HCT116 (cell line): ENCODE measurements around the gene MS4A15. TPM values are rescaled to one million over a fixed set of nuclear protein-coding genes. Genes with fewer than 3 reads are reported as not detected.

Experiments used
- ATAC-seq: fragments of 200-7000 bp; cut with Tn5 transposase; 2 replicates; pipeline ENCODE4 v1.9.1; 2020; ENCODE audit warnings: mild to moderate bottlenecking, moderate library complexity
- BruUV-seq: library from RNA; stranded (reverse); fragments of 400-500 nt; replicated peaks from 2 replicates; lab custom pipeline; 2021; lab: Mats Ljungman, UMichigan
- CTCF ChIA-PET: fragments of 300-600 bp; sonication (Branson Sonifier 250); formaldehyde crosslinking; loops from one replicate; lab custom pipeline; 2021; ENCODE audit warnings: antibody characterized with exemption; lab: Charles Lee
- POLR2A ChIA-PET: fragments of 300-600, 350-600 bp; sonication (Branson Sonifier 250); formaldehyde crosslinking; loops from one replicate; lab custom pipeline; 2021; ENCODE audit warnings: antibody characterized with exemption; lab: Charles Lee
- RAD21 ChIA-PET, 2 experiments: fragments of 300-600 bp; sonication (Branson Sonifier 250); formaldehyde crosslinking; loops; one replicate each; lab custom pipeline; 2023; ENCODE audit warnings: low total read pairs in 2 of 2; ENCODE audit not compliant: uncharacterized antibody in 2 of 2, unreplicated experiment in 2 of 2, low non-redundant PET in 1 of 2; lab: Charles Lee
- DNase-seq: peaks from one replicate; pipeline ENCODE4 v3.0.0-alpha.2; 2010; ENCODE audit warnings: low read depth, low spot score
- H2AFZ ChIP-seq: fragments of 200-600 bp; shearing (Covaris generic), sonication (generic); 2 replicates; pipeline ENCODE4 v1.6.1; 2017; ENCODE audit warnings: low read depth, mixed run types, mixed read lengths, antibody characterized with exemption, low read length; ENCODE audit not compliant: poor library complexity, severe bottlenecking
- H3K27ac ChIP-seq: 2 replicates; pipeline ENCODE4 v1.5.1; 2012; ENCODE audit warnings: low read depth, low read length
- H3K27me3 ChIP-seq: fragments of 200-600 bp; sonication (generic); 2 replicates; pipeline ENCODE4 v1.6.1; 2016; ENCODE audit warnings: mixed run types, low read length, mixed read lengths; ENCODE audit not compliant: insufficient read depth
- H3K36me3 ChIP-seq, 2 experiments: fragments of 200-500 bp in 1 of 2; fragments of 200-600 bp in 1 of 2; sonication (Bioruptor generic) in 1 of 2; sonication (generic) in 1 of 2; 2 replicates each; pipeline versions ENCODE4 v1.5.1 to v1.6.1; 2014 to 2016; ENCODE audit warnings: low read length in 2 of 2, inconsistent platforms in 1 of 2, mixed read lengths in 1 of 2, mixed run types in 1 of 2; ENCODE audit not compliant: insufficient read depth in 2 of 2, control insufficient read depth in 1 of 2
- H3K4me1 ChIP-seq, 2 experiments: fragments of 200-600 bp in 1 of 2; sonication (generic) in 1 of 2; 2 replicates each; pipeline versions ENCODE4 v1.5.1 to v1.6.1; 2012 to 2017; ENCODE audit warnings: low read length in 2 of 2, inconsistent platforms in 1 of 2, mild to moderate bottlenecking in 1 of 2, mixed read lengths in 1 of 2, mixed run types in 1 of 2, moderate library complexity in 1 of 2; ENCODE audit not compliant: insufficient read depth in 2 of 2, control insufficient read depth in 1 of 2
- H3K4me2 ChIP-seq: fragments of 200-600 bp; sonication (generic); 2 replicates; pipeline ENCODE4 v1.6.1; 2017; ENCODE audit warnings: mixed run types, low read length, mixed read lengths
- H3K4me3 ChIP-seq, 2 experiments: fragments of 200-600 bp in 1 of 2; sonication (generic) in 1 of 2; replicated peaks in 1 of 2; 2 replicates each; pipeline ENCODE4 v1.5.1; 2011 to 2016; ENCODE audit warnings: low read length in 2 of 2, control low read depth in 1 of 2, low read depth in 1 of 2, mild to moderate bottlenecking in 1 of 2, mixed read lengths in 1 of 2, mixed run types in 1 of 2
- H3K79me2 ChIP-seq: fragments of 200-600 bp; sonication (generic); 2 replicates; pipeline ENCODE4 v1.6.1; 2017; ENCODE audit warnings: mild to moderate bottlenecking, mixed run types, low read length, moderate library complexity, mixed read lengths; ENCODE audit not compliant: insufficient read depth
- H3K9ac ChIP-seq: fragments of 200-600 bp; sonication (generic); 2 replicates; pipeline ENCODE4 v1.6.1; 2016; ENCODE audit warnings: low read length, mixed read lengths
- H3K9me2 ChIP-seq: fragments of 200-600 bp; sonication (generic), shearing (Covaris generic); 2 replicates; pipeline ENCODE4 v1.6.1; 2017; ENCODE audit warnings: mixed run types, mild to moderate bottlenecking, moderate library complexity; ENCODE audit not compliant: insufficient read depth
- H3K9me3 ChIP-seq, 2 experiments: fragments of 200-500 bp in 1 of 2; fragments of 200-600 bp in 1 of 2; sonication (Bioruptor generic) in 1 of 2; sonication (generic) in 1 of 2; 2 replicates each; pipeline ENCODE4 v1.6.1; 2014 to 2017; ENCODE audit warnings: low read length in 2 of 2, mixed read lengths in 2 of 2, inconsistent platforms in 1 of 2, low read depth in 1 of 2, mild to moderate bottlenecking in 1 of 2, mixed run types in 1 of 2, moderate library complexity in 1 of 2; ENCODE audit not compliant: control insufficient read depth in 1 of 2, insufficient read depth in 1 of 2
- H4K20me1 ChIP-seq: fragments of 200-600 bp; sonication (generic), shearing (Covaris generic); 2 replicates; pipeline ENCODE4 v1.6.1; 2017; ENCODE audit warnings: mixed run types, mild to moderate bottlenecking, moderate library complexity; ENCODE audit not compliant: insufficient read depth
- CBX3 ChIP-seq: IDR thresholded peaks from 2 replicates; pipeline ENCODE4 v1.6.1; 2012; ENCODE audit warnings: low read depth
- EGR1 ChIP-seq: IDR thresholded peaks from 2 replicates; pipeline ENCODE4 v1.6.1; 2012; ENCODE audit warnings: low read depth
- FOSL1 ChIP-seq: IDR thresholded peaks from 2 replicates; pipeline ENCODE4 v1.6.1; 2012; ENCODE audit warnings: low read depth
- JUND ChIP-seq: IDR thresholded peaks from 2 replicates; pipeline ENCODE4 v1.6.1; 2012
- RAD21 ChIP-seq: IDR thresholded peaks from 2 replicates; pipeline ENCODE4 v1.6.1; 2012; ENCODE audit warnings: low read depth, mild to moderate bottlenecking
- SIN3A ChIP-seq: IDR thresholded peaks from 2 replicates; pipeline ENCODE4 v1.6.1; 2012; ENCODE audit warnings: low read depth
- SP1 ChIP-seq: IDR thresholded peaks from 2 replicates; pipeline ENCODE4 v1.6.1; 2012; ENCODE audit warnings: low read depth
- SRF ChIP-seq: IDR thresholded peaks from 2 replicates; pipeline ENCODE4 v1.6.1; 2012; ENCODE audit warnings: low read depth
- TCF7L2 ChIP-seq: IDR thresholded peaks from 2 replicates; pipeline ENCODE4 v1.7.0; 2011; ENCODE audit warnings: borderline replicate concordance, inconsistent platforms; ENCODE audit not compliant: insufficient read depth, insufficient read length; ENCODE audit errors: extremely low read depth
- ZNF274 ChIP-seq: fragments of 200-500 bp; sonication (Bioruptor generic); IDR thresholded peaks from 2 replicates; pipeline ENCODE4 v1.6.1; 2014; ENCODE audit warnings: mild to moderate bottlenecking, low read depth, low read length, inconsistent platforms
- intact Hi-C: fragments of 100-400 bp; cut with micrococcal nuclease; formaldehyde crosslinking; loops from 2 replicates; pipeline ENCODE4 v1.10.0; 2022
- total RNA-seq: library from RNA; stranded (reverse); gene quantifications from one replicate; pipeline ENCODE4 v1.2.1, GENCODE V29; 2021; ENCODE audit not compliant: unreplicated experiment
- TF ChIP-seq, protein P1 (sequence below): IDR thresholded peaks from 2 replicates; pipeline ENCODE4 v1.6.1; 2012; ENCODE audit warnings: low read depth
- TF ChIP-seq, protein P2 (sequence below): IDR thresholded peaks from 2 replicates; pipeline ENCODE4 v1.6.1; 2012
- TF ChIP-seq, protein P3 (sequence below): IDR thresholded peaks from 2 replicates; pipeline ENCODE4 v1.6.1; 2012
- TF ChIP-seq, protein P4 (sequence below), 3 experiments: fragments of 200-600 bp in 1 of 3; sonication (generic) in 1 of 3; IDR thresholded peaks in 2 of 3; conservative IDR thresholded peaks in 1 of 3; 2 replicates each; pipeline ENCODE4 v1.5.1; 2012 to 2017; ENCODE audit warnings: low read depth in 2 of 3, low read length in 2 of 3, antibody characterized with exemption in 1 of 3, borderline replicate concordance in 1 of 3, control low read depth in 1 of 3, mild to moderate bottlenecking in 1 of 3, mixed read lengths in 1 of 3, mixed run types in 1 of 3, moderate library complexity in 1 of 3; ENCODE audit not compliant: insufficient read depth in 1 of 3
- TF ChIP-seq, protein P5 (sequence below): IDR thresholded peaks from 2 replicates; pipeline ENCODE4 v1.6.1; 2011; ENCODE audit warnings: mild to moderate bottlenecking, low read length, moderate library complexity; ENCODE audit not compliant: insufficient replicate concordance; ENCODE audit errors: extremely low read depth

Gene MS4A15
- total RNA-seq, 1 experiment from 2014 or later: 1.5 TPM

DNA sequence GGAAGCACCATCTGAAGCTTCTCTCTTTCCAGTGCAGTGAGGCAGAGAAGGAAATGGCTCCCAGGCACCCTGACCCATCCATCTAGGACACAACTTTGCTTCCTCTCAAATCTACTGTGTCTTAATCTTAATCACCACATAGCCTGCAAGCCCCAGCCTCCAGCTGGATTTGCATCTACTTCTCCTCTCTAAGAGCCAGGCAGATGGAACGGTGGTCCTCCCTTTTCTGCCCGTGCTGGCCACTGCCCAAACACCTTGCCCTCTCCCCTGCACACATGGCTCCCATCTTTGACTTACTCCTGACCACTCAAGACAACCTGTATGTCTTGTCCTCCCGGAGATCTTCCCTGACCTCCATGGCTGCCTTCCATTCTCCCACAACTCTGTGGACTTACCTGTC, 35.9 kb downstream of the MS4A15 start:
- TF ChIP-seq CBX3 (no peak), TCF7L2 (no peak), EGR1 (no peak), SRF (no peak), JUND (no peak), FOSL1 (no peak), SP1 (no peak), ZNF274 (no peak), SIN3A (no peak), RAD21 (no peak)
- TF ChIP-seq, protein P1, sequence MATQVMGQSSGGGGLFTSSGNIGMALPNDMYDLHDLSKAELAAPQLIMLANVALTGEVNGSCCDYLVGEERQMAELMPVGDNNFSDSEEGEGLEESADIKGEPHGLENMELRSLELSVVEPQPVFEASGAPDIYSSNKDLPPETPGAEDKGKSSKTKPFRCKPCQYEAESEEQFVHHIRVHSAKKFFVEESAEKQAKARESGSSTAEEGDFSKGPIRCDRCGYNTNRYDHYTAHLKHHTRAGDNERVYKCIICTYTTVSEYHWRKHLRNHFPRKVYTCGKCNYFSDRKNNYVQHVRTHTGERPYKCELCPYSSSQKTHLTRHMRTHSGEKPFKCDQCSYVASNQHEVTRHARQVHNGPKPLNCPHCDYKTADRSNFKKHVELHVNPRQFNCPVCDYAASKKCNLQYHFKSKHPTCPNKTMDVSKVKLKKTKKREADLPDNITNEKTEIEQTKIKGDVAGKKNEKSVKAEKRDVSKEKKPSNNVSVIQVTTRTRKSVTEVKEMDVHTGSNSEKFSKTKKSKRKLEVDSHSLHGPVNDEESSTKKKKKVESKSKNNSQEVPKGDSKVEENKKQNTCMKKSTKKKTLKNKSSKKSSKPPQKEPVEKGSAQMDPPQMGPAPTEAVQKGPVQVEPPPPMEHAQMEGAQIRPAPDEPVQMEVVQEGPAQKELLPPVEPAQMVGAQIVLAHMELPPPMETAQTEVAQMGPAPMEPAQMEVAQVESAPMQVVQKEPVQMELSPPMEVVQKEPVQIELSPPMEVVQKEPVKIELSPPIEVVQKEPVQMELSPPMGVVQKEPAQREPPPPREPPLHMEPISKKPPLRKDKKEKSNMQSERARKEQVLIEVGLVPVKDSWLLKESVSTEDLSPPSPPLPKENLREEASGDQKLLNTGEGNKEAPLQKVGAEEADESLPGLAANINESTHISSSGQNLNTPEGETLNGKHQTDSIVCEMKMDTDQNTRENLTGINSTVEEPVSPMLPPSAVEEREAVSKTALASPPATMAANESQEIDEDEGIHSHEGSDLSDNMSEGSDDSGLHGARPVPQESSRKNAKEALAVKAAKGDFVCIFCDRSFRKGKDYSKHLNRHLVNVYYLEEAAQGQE: no peak
- TF ChIP-seq, protein P2, sequence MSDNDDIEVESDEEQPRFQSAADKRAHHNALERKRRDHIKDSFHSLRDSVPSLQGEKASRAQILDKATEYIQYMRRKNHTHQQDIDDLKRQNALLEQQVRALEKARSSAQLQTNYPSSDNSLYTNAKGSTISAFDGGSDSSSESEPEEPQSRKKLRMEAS: no peak
- TF ChIP-seq, protein P3, sequence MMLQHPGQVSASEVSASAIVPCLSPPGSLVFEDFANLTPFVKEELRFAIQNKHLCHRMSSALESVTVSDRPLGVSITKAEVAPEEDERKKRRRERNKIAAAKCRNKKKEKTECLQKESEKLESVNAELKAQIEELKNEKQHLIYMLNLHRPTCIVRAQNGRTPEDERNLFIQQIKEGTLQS: no peak
- TF ChIP-seq, protein P4, sequence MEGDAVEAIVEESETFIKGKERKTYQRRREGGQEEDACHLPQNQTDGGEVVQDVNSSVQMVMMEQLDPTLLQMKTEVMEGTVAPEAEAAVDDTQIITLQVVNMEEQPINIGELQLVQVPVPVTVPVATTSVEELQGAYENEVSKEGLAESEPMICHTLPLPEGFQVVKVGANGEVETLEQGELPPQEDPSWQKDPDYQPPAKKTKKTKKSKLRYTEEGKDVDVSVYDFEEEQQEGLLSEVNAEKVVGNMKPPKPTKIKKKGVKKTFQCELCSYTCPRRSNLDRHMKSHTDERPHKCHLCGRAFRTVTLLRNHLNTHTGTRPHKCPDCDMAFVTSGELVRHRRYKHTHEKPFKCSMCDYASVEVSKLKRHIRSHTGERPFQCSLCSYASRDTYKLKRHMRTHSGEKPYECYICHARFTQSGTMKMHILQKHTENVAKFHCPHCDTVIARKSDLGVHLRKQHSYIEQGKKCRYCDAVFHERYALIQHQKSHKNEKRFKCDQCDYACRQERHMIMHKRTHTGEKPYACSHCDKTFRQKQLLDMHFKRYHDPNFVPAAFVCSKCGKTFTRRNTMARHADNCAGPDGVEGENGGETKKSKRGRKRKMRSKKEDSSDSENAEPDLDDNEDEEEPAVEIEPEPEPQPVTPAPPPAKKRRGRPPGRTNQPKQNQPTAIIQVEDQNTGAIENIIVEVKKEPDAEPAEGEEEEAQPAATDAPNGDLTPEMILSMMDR (IDR thresholded peaks at IDR 0.05 in 2 of 3, conservative IDR thresholded peaks at IDR 0.05 in 1 of 3; ENCODE audit: borderline replicate concordance in 1 of 3, insufficient read depth in 1 of 3, low read depth in 2 of 3, low read length in 2 of 3): no peak
- TF ChIP-seq, protein P5, sequence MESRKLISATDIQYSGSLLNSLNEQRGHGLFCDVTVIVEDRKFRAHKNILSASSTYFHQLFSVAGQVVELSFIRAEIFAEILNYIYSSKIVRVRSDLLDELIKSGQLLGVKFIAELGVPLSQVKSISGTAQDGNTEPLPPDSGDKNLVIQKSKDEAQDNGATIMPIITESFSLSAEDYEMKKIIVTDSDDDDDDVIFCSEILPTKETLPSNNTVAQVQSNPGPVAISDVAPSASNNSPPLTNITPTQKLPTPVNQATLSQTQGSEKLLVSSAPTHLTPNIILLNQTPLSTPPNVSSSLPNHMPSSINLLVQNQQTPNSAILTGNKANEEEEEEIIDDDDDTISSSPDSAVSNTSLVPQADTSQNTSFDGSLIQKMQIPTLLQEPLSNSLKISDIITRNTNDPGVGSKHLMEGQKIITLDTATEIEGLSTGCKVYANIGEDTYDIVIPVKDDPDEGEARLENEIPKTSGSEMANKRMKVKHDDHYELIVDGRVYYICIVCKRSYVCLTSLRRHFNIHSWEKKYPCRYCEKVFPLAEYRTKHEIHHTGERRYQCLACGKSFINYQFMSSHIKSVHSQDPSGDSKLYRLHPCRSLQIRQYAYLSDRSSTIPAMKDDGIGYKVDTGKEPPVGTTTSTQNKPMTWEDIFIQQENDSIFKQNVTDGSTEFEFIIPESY: no peak
- H4K20me1 ChIP-seq: no peaks in the 10 kb centered on the region
- ChIA-PET CTCF (no interaction called here), RAD21 (no interaction called here), POLR2A (no interaction called here)
- BruUV-seq: no TSS peak
- H2AFZ ChIP-seq: no peak overlapping the region
- ATAC-seq (no peak), DNase-seq (no peak)
- peaks cover 5% of the 10 kb centered on the region; the same call in 1 of the 2 replicates for H3K27me3 ChIP-seq
- intact Hi-C loops: no loop called here
- peaks cover 0 to 4% of the 10 kb centered on the region in 2 experiments; a peak in 1 of 4 replicates for H3K9me3 ChIP-seq
- H3K79me2 ChIP-seq: no peaks in the 10 kb centered on the region
- H3K9ac ChIP-seq: no peak overlapping the region
- H3K4me3 ChIP-seq: no peak overlapping the region
- H3K27ac ChIP-seq: no peak overlapping the region
- no peak overlapping the region for H3K4me2 ChIP-seq
- no peaks in the 10 kb centered on the region for H3K9me2 ChIP-seq
- H3K36me3 ChIP-seq: no peaks in the 10 kb centered on the region
- H3K4me1 ChIP-seq: no peaks in the 10 kb centered on the region
